Measurements from ENCODE around the gene SLC17A2. TPM values are rescaled to one million over a fixed set of nuclear protein-coding genes. Genes with fewer than 3 reads are reported as not detected.

Gene SLC17A2
- total RNA-seq, 4 donors from 2014 or later, result not detected

- TF ChIP-seq CTCF (IDR thresholded peaks at IDR 0.05; ENCODE audit: low read depth), result no peak
These were observed 4.6 kb downstream of the SLC17A2 start for GRCh38 chr6:25925876-25926275.

GRCh38 chr6:25922301-25922700 is 8.2 kb downstream of the SLC17A2 start:
- no peak for TF ChIP-seq CTCF (IDR thresholded peaks at IDR 0.05; ENCODE audit: low read depth)

- TF ChIP-seq CTCF (IDR thresholded peaks at IDR 0.05; ENCODE audit: low read depth), result no peak
These were observed 8.8 kb downstream of the SLC17A2 start for GRCh38 chr6:25921525-25922203.

- no peak for TF ChIP-seq CTCF (IDR thresholded peaks at IDR 0.05; ENCODE audit: low read depth)
These were observed 10.8 kb downstream of the SLC17A2 start for GRCh38 chr6:25919657-25920056.

GRCh38 chr6:25918083-25918683 is 12.3 kb downstream of the SLC17A2 start:
- TF ChIP-seq CTCF (IDR thresholded peaks at IDR 0.05; ENCODE audit: low read depth), result no peak

- no peak for TF ChIP-seq CTCF (IDR thresholded peaks at IDR 0.05; ENCODE audit: low read depth)
These were observed 13.6 kb downstream of the SLC17A2 start for GRCh38 chr6:25916789-25917490.

GRCh38 chr6:25916330-25916729 is 14.2 kb downstream of the SLC17A2 start:
- no peak for TF ChIP-seq CTCF (IDR thresholded peaks at IDR 0.05; ENCODE audit: low read depth)
